ENCODE data around the gene NCF1.
"Not testable (repeated sequence)": the region's sequence is repeated elsewhere in the genome, so short reads cannot be mapped to it uniquely, and the experiment has no call there.

Gene NCF1

DNA sequence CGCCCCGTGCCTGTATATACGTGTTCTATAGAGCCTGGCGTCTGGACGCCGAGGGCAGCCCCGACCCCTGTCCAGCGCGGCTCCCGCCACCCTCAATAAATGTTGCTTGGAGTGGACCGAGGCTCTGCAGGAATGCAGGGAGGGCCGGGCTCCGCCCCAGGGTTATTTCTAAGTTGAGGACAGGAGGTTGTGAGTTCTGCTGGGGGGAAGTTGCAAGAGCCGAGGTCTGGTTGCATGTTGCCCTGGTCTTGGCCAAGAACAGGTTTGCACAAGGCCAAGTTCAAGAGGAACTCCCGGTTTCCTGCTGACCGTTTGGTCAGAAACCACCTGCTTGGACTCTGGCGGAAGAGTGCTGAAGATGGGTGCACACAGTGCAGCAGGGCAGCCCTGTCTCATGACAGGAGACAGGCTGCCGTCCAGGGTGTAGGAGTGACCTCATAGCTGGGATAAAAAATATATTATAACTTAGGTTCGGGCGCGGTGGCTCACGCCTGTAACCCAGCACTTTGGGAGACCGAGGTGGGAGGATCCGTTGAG, 15.5 kb downstream of the NCF1 start:
- DNase-seq = not testable (repeated sequence)

DNA sequence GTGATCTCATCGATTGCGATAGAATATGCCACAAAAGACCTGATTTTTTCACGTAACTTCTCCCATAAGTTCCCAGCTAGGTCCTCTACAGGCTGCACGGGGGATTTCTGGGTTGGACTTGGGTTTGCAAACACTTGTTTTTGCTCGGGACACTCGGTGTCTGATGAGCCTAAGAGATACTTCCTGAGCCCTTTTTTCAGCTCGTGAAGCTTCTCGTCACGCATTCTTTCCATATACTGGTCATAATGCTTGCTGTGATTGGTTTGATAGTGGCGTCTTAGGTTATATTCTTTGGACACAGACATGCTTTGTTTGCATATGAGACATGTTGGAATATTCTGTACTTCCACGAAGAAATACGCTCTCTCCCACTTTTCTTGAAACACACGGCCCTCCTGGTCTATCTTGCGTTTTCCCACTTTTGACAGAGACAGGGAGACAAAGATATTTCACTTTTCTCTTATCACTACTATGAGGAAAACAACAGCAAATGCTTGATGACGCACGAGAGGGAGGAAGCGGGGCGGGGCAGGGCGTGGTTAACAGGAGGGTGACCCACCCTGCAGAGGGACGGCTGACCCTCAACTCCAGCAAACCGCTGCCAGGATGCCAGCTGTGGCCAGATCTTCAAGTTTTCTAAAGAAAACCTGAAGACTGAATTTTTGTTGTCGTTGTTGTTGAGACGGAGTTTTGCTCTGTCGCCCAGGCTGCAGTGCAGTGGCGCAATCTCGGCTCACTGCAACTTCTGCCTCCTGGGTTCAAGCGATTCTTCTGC, 24.2 kb downstream of the NCF1 start:
- DNase-seq = not testable (repeated sequence)

DNA sequence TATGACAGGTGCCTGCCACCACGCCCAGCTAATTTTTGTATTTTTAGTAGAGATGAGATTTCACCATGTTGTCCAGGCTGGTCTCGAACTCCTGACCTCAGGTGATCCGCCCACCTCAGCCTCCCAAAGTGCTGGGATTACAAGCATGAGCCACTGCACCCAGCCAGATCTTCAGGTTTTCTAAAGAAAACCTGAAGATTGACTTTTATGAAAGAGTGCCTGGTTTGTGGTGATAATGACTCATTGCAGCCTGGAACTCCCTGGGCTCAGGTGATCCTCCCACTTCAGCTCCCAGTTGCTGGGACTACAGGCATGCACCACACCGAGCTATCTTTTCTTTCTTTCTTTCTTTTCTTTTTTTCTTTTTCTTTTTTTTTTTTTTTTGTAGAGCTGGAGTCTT, 24.8 kb downstream of the NCF1 start:
- not testable (repeated sequence) for DNase-seq

DNA sequence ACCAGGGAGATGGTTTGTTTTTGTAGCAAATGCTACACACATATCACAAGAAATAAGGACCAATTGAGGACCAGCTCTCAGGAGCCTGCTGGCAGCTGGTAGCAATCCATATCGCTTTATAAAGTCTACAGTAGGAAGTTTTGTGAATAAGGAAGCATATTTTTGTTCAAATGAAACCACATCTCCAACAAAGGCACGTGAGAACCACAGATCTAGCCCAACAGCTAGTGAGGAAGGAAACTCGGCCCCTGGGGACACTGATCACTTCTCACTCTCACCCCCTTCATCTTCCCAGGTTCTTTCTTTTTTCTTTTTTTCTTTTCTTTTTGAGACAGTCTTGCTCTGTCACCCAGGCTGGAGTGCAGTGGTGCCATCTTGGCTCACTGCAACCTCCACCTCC, 42.1 kb downstream of the NCF1 start:
- DNase-seq = not testable (repeated sequence)

DNA sequence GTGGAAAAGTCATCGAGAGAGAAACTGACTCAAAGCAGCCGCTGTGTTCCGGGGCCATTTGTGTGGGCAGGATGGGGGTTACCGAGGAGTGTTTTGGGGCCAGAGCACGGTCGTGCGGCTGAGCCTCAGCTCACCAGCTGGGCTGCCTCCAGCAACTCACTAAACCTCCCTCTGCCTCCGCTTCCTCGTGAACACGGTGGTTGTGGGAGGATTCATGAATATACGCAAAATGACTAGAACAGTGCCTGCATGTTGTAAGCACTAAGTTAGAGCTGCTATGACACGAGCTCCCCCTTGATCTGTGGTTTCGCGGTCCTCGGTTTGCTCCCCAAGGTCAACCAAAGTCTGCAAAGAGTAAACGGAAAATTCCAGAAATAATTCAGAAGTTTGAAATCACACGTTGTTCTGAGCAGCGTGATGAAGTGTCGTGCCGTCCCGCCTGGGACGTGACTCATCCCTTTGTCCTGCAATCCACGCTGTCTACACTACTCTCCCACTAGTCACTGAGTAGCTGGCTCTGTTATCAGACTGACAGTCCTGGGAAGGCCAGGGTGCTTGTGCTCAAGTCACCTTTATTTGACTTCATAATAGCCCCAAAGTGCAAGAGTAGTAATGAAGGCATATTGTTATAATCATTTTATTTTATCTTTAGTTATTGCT, 46.5 kb downstream of the NCF1 start:
- not testable (repeated sequence) for DNase-seq

DNA sequence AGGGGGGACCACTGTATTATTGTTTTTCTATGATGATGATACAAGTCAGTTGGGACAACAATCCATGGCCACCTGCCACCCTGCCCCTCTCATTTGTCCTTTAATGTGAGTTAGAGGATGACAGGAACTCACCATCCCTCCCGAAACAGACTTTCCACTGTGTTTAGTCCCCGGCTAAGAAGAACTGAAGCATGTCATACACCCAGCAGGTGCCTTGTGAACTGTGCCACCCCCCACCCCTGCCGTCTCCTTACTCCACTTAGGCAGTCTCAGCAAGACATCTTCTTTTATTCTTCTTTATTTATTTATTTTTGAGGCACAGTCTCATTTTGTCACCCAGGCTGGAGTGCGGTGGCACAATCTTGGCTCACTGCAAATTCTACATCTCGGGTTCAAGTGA, 47.4 kb downstream of the NCF1 start:
- not testable (repeated sequence) for DNase-seq

DNA sequence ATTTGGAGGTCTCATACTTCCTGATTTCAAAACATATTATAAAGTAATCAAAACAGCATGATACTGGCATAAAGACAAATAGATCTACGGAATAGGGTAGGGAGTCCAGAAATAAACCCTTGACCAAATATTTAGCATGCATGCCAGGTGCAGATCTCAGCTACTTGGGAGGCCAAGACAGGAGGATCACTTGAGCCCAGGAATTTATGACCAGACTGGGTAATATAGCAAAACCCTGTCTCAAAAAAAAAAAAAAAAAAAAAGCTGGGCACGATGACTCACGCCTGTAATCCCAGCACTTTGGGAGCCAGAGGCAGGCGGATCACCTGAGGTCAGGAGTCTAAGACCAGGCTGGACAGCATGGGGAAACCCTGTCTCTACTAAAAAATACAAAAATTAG, 56.1 kb downstream of the NCF1 start:
- DNase-seq = not testable (repeated sequence)

DNA sequence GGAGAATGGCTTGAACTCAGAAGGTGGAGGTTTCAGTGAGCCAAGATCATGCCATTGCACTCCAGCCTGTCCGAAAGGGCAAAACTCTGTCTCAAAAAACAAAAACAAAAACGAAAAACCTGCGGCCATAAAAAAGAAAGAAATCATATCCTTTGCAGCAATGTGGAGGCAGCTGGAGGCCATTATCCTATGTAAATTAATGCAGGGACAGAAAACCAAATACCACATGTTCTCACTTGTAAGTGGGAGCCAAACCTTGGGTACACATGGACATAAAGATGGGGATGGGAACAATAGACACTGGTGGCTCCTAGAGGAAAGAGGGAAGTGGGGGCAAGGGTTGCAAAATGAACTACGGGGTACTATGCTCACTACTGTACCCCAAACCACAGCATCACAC, 56.6 kb downstream of the NCF1 start:
- not testable (repeated sequence) for DNase-seq
